Panc1 (cell line): ENCODE results near the gene FAM98C.

Source experiments
- REST ChIP-seq, 2 experiments: IDR thresholded peaks; 2 replicates each; pipeline ENCODE4 v1.6.1; 2011 to 2012; ENCODE audit warnings: low read depth in 2 of 2, control low read depth in 1 of 2, low read length in 1 of 2, mild to moderate bottlenecking in 1 of 2, moderate library complexity in 1 of 2; ENCODE audit not compliant: insufficient read depth in 1 of 2
- TF ChIP-seq, protein P1 (sequence below): fragments of 450-650 bp; IDR thresholded peaks from 2 replicates; pipeline ENCODE4 v1.5.1; 2017; ENCODE audit warnings: mild to moderate bottlenecking

GRCh38 chr19:38413416-38413815, 10.5 kb downstream of the FAM98C start:
- TF ChIP-seq REST (IDR thresholded peaks at IDR 0.05; ENCODE audit: insufficient read depth in 1 of 2, low read depth in 2 of 2, low read length in 1 of 2), result no peak
- TF ChIP-seq, protein P1, sequence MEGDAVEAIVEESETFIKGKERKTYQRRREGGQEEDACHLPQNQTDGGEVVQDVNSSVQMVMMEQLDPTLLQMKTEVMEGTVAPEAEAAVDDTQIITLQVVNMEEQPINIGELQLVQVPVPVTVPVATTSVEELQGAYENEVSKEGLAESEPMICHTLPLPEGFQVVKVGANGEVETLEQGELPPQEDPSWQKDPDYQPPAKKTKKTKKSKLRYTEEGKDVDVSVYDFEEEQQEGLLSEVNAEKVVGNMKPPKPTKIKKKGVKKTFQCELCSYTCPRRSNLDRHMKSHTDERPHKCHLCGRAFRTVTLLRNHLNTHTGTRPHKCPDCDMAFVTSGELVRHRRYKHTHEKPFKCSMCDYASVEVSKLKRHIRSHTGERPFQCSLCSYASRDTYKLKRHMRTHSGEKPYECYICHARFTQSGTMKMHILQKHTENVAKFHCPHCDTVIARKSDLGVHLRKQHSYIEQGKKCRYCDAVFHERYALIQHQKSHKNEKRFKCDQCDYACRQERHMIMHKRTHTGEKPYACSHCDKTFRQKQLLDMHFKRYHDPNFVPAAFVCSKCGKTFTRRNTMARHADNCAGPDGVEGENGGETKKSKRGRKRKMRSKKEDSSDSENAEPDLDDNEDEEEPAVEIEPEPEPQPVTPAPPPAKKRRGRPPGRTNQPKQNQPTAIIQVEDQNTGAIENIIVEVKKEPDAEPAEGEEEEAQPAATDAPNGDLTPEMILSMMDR, result no peak
